ENCODE data around the gene SEMA3G. TPM values are rescaled to one million over a fixed set of nuclear protein-coding genes. Genes with fewer than 3 reads are reported as not detected.

SEMA3G gene
- total RNA-seq, 6 experiments from 2014 or later, result not detected

GRCh38 chr3:52442409-52443267 is 2.3 kb downstream of the SEMA3G start:
- no peaks in the 10 kb centered on the region for H3K36me3 Mint-ChIP-seq (ENCODE audit: low read depth)
- no peak for DNase-seq

GRCh38 chr3:52441772-52442332 is 3.1 kb downstream of the SEMA3G start:
- no peaks in the 10 kb centered on the region for H3K9me3 Mint-ChIP-seq
- no peak for DNase-seq
- H3K4me1 Mint-ChIP-seq (ENCODE audit: low read depth), result no peaks in the 10 kb centered on the region
- no peak overlapping the region for H3K4me3 Mint-ChIP-seq
- peaks cover 18% of the 10 kb centered on the region for H3K27me3 Mint-ChIP-seq (ENCODE audit: insufficient read depth)
- TF ChIP-seq CTCF (IDR thresholded peaks at IDR 0.05), result no peak
- H3K36me3 Mint-ChIP-seq (ENCODE audit: low read depth), result no peaks in the 10 kb centered on the region
- no peak overlapping the region for H3K27ac Mint-ChIP-seq

More at GRCh38 chr3:52442409-52443267, 2.3 kb downstream of the SEMA3G start:
- H3K27ac Mint-ChIP-seq, result no peak overlapping the region
- H3K27me3 Mint-ChIP-seq (ENCODE audit: insufficient read depth), result peaks cover 18% of the 10 kb centered on the region
- no peak for TF ChIP-seq CTCF (IDR thresholded peaks at IDR 0.05)
- no peaks in the 10 kb centered on the region for H3K9me3 Mint-ChIP-seq
- H3K4me3 Mint-ChIP-seq, result no peak overlapping the region
- no peaks in the 10 kb centered on the region for H3K4me1 Mint-ChIP-seq (ENCODE audit: low read depth)

- no peak for DNase-seq
- Mint-ChIP-seq H3K4me1 (ENCODE audit: low read depth) (no peaks in the 10 kb centered on the region), H3K9me3 (no peaks in the 10 kb centered on the region), H3K27ac (no peak overlapping the region), H3K4me3 (no peak overlapping the region), H3K27me3 (ENCODE audit: insufficient read depth) (peaks cover 22% of the 10 kb centered on the region), H3K36me3 (ENCODE audit: low read depth) (no peaks in the 10 kb centered on the region)
- TF ChIP-seq CTCF (IDR thresholded peaks at IDR 0.05), result no peak
These were observed 3.7 kb downstream of the SEMA3G start for GRCh38 chr3:52441091-52441771.

- DNase-seq, result no peak
- Mint-ChIP-seq H3K4me1 (ENCODE audit: low read depth) (no peaks in the 10 kb centered on the region), H3K36me3 (ENCODE audit: low read depth) (no peaks in the 10 kb centered on the region), H3K9me3 (no peaks in the 10 kb centered on the region), H3K27ac (no peak overlapping the region), H3K4me3 (no peak overlapping the region), H3K27me3 (ENCODE audit: insufficient read depth) (peaks cover 25% of the 10 kb centered on the region)
- TF ChIP-seq CTCF (IDR thresholded peaks at IDR 0.05), result no peak
These were observed 4.2 kb downstream of the SEMA3G start for GRCh38 chr3:52440671-52441070.

- H3K36me3 Mint-ChIP-seq (ENCODE audit: low read depth), result no peaks in the 10 kb centered on the region
- TF ChIP-seq CTCF (IDR thresholded peaks at IDR 0.05), result no peak
- peaks cover 23% of the 10 kb centered on the region for H3K27me3 Mint-ChIP-seq (ENCODE audit: insufficient read depth)
- no peak overlapping the region for H3K27ac Mint-ChIP-seq
- H3K4me3 Mint-ChIP-seq, result no peak overlapping the region
- DNase-seq, result no peak
- no peaks in the 10 kb centered on the region for H3K9me3 Mint-ChIP-seq
- no peaks in the 10 kb centered on the region for H3K4me1 Mint-ChIP-seq (ENCODE audit: low read depth)
These were observed 4.7 kb downstream of the SEMA3G start for GRCh38 chr3:52440249-52440551.
